Erythroblast (primary cell): ENCODE data around the gene NRXN3.

Experiments
- GATA1 ChIP-seq: IDR thresholded peaks from 2 replicates; pipeline ENCODE4 v1.6.1; 2011; ENCODE audit warnings: low read depth, mild to moderate bottlenecking, control low read depth, low read length, moderate library complexity
- POLR2A ChIP-seq: IDR thresholded peaks from 2 replicates; pipeline ENCODE4 v1.6.1; 2011; ENCODE audit warnings: mild to moderate bottlenecking, low read length

DNA sequence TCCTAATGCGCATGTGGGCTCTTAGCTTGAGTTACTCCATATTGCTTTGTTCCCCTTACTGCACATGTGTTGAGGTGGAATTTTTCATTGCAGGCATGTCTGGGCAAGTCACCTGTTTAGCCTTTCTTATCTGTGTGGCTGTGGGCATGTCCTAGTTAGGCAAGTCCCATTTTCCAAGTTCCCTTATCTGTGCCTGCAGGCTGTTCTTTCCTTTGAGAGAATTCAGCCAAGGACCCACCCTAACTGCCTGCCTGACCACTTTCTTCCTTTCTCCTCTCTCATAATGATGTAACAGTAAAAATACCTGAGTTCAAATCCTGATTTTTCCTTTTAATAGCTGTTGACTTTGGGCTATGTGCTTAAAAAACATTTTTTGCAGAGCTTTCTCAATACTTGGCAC is 870.6 kb downstream of the NRXN3 start:
- TF ChIP-seq POLR2A (no peak), GATA1 (no peak)
